ENCODE results near the gene THUMPD1. TPM values are rescaled to one million over a fixed set of nuclear protein-coding genes. Genes with fewer than 3 reads are reported as not detected.

Gene THUMPD1
- total and polyA plus RNA-seq, 10 of the 15 experiments (the other 5 are each of a cell fraction or from before 2014, with no cell fraction given), result 21.5 to 49.5 (median 36.9) TPM

DNA sequence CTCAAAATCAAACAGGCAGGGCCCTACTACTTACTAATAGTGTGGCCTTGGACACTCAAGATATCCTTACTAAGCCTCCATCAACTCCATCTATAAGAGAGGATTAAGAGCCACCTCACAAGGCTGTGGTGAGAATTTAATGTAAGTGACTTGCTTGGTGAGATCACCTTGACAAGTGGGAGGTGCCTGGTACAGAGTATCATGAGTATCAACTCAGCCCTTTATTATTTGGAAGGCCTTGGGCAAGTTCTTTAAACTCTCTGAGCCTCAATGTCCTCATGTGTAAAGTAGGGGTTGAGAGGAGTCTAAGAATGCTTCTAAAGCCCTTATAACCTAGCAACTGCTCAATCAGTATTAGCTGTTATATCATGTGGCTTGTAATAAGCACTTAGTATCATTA, 15.0 kb downstream of the THUMPD1 start:
- intact Hi-C loops (cut with micrococcal nuclease; ENCODE audit: unreplicated experiment), result no loop called here
- Histone ChIP-seq H3K27me3 (replicated peaks in 1 of 2; ENCODE audit: control insufficient read depth in 2 of 2, insufficient read depth in 2 of 2, low read length in 1 of 2) (no peaks in the 10 kb centered on the region), H3K79me2 (ENCODE audit: control insufficient read depth, insufficient read depth, low read length) (no peaks in the 10 kb centered on the region), H3K36me3 (ENCODE audit: control insufficient read depth in 2 of 2, insufficient read depth in 2 of 2, low read length in 1 of 2) (no peaks in the 10 kb centered on the region), H4K20me1 (ENCODE audit: control insufficient read depth, insufficient read depth) (no peaks in the 10 kb centered on the region), H3K4me1 (ENCODE audit: control insufficient read depth, insufficient read depth, low read length) (no peaks in the 10 kb centered on the region), H2AFZ (ENCODE audit: control insufficient read depth, low read depth, low read length) (no peak overlapping the region), H3K4me2 (ENCODE audit: control insufficient read depth, insufficient read depth) (no peak overlapping the region), H3K9ac (ENCODE audit: control insufficient read depth, insufficient read depth, low read length) (no peak overlapping the region), H3K27ac (ENCODE audit: control insufficient read depth, insufficient read depth) (no peak overlapping the region), H3K4me3 (no peak overlapping the region), H3K9me3 (replicated peaks; ENCODE audit: control insufficient read depth, insufficient read depth, low read length) (no peaks in the 10 kb centered on the region)
- POLR2A ChIA-PET, result no interaction called here
- CTCF ChIA-PET, result interaction anchor here (1.1 kb wide), 1 partner anchor 358 kb away, joined by 3 read pairs; no protein-coding TSS in a partner anchor
- ATAC-seq, result no peak
- in situ Hi-C loops (cut with MboI), result no loop called here
- no TSS peak for BruUV-seq (replicated peaks)
- SMC1A ChIA-PET (ENCODE audit: uncharacterized antibody, unreplicated experiment), result interaction anchor here (1.5 kb wide), 2 partner anchors 9 to 14 kb away, joined by 4 read pairs; no protein-coding TSS in a partner anchor
- RAD21 ChIA-PET (ENCODE audit: unreplicated experiment), result no interaction called here
- TF ChIP-seq TCF12 (IDR thresholded peaks at IDR 0.05; ENCODE audit: low read depth, low read length), result no peak
- DNase-seq (ENCODE audit: low read depth, low spot score), result no peak
- no peak for FAIRE-seq

DNA sequence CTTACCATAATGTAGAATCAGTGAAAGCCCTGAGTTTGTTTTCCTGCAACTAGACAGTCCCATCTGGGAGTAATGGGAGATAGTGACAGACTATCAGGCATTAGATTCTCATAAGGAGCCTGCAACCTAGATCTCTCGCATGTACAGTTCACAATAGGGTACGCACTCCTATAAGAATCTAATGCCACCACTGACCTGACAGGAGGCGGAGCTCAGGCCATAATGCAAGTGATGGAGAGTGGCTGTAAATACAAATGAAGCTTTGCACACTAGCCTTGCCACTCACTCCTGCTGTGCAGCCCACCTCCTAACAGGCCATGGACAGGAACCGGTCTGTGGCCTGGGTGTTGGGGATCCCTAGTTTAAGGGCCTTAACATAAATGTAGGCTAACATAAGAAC, 21.4 kb downstream of the THUMPD1 start:
- 70% methylated on average over 4 of the region's 4 CpGs for WGBS (ENCODE audit: insufficient coverage, insufficient replicate concordance, low lambda C conversion rate, missing lambda C conversion rate)
- no peaks in the 10 kb centered on the region for H4K20me1 ChIP-seq (ENCODE audit: control insufficient read depth, insufficient read depth)
- SMC1A ChIA-PET (ENCODE audit: uncharacterized antibody, unreplicated experiment), result no interaction called here
- RAD21 ChIA-PET (ENCODE audit: unreplicated experiment), result no interaction called here
- H3K36me3 ChIP-seq (ENCODE audit: control insufficient read depth in 2 of 2, insufficient read depth in 2 of 2, low read length in 1 of 2), result no peaks in the 10 kb centered on the region
- BruUV-seq (replicated peaks), result no TSS peak
- H3K4me1 ChIP-seq (ENCODE audit: control insufficient read depth, insufficient read depth, low read length), result no peaks in the 10 kb centered on the region
- H3K9me3 ChIP-seq (replicated peaks; ENCODE audit: control insufficient read depth, insufficient read depth, low read length), result no peaks in the 10 kb centered on the region
- no peak overlapping the region for H3K4me2 ChIP-seq (ENCODE audit: control insufficient read depth, insufficient read depth)
- FAIRE-seq (no peak), DNase-seq (ENCODE audit: low read depth, low spot score) (no peak), ATAC-seq (no peak)
- no peaks in the 10 kb centered on the region for H3K79me2 ChIP-seq (ENCODE audit: control insufficient read depth, insufficient read depth, low read length)
- no peak overlapping the region for H3K27ac ChIP-seq (ENCODE audit: control insufficient read depth, insufficient read depth)
- no peak overlapping the region for H2AFZ ChIP-seq (ENCODE audit: control insufficient read depth, low read depth, low read length)
- no peak overlapping the region for H3K9ac ChIP-seq (ENCODE audit: control insufficient read depth, insufficient read depth, low read length)
- POLR2A ChIA-PET, result no interaction called here
- TF ChIP-seq TCF7 (IDR thresholded peaks at IDR 0.05; ENCODE audit: borderline replicate concordance) (no peak), DPF2 (IDR thresholded peaks at IDR 0.05) (no peak), CREM (IDR thresholded peaks at IDR 0.05; ENCODE audit: low read depth) (no peak), SUPT20H (IDR thresholded peaks at IDR 0.05; ENCODE audit: borderline replicate concordance, control insufficient read depth, low read depth, low read length) (no peak), BRCA1 (IDR thresholded peaks at IDR 0.05; ENCODE audit: low read depth, low read length) (no peak), TCF12 (IDR thresholded peaks at IDR 0.05; ENCODE audit: low read depth, low read length) (no peak), CHD2 (IDR thresholded peaks at IDR 0.05; ENCODE audit: borderline replicate concordance, low read depth, low read length) (no peak), EP300 (IDR thresholded peaks at IDR 0.05; ENCODE audit: borderline replicate concordance in 1 of 2, control insufficient read depth in 1 of 2, low read depth in 2 of 2, low read length in 2 of 2) (no peak), CHD4 (IDR thresholded peaks at IDR 0.05) (no peak)
- TF ChIP-seq, protein P1, sequence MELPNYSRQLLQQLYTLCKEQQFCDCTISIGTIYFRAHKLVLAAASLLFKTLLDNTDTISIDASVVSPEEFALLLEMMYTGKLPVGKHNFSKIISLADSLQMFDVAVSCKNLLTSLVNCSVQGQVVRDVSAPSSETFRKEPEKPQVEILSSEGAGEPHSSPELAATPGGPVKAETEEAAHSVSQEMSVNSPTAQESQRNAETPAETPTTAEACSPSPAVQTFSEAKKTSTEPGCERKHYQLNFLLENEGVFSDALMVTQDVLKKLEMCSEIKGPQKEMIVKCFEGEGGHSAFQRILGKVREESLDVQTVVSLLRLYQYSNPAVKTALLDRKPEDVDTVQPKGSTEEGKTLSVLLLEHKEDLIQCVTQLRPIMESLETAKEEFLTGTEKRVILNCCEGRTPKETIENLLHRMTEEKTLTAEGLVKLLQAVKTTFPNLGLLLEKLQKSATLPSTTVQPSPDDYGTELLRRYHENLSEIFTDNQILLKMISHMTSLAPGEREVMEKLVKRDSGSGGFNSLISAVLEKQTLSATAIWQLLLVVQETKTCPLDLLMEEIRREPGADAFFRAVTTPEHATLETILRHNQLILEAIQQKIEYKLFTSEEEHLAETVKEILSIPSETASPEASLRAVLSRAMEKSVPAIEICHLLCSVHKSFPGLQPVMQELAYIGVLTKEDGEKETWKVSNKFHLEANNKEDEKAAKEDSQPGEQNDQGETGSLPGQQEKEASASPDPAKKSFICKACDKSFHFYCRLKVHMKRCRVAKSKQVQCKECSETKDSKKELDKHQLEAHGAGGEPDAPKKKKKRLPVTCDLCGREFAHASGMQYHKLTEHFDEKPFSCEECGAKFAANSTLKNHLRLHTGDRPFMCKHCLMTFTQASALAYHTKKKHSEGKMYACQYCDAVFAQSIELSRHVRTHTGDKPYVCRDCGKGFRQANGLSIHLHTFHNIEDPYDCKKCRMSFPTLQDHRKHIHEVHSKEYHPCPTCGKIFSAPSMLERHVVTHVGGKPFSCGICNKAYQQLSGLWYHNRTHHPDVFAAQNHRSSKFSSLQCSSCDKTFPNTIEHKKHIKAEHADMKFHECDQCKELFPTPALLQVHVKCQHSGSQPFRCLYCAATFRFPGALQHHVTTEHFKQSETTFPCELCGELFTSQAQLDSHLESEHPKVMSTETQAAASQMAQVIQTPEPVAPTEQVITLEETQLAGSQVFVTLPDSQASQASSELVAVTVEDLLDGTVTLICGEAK (IDR thresholded peaks at IDR 0.05; ENCODE audit: borderline replicate concordance), result no peak
- TF ChIP-seq, protein P2, sequence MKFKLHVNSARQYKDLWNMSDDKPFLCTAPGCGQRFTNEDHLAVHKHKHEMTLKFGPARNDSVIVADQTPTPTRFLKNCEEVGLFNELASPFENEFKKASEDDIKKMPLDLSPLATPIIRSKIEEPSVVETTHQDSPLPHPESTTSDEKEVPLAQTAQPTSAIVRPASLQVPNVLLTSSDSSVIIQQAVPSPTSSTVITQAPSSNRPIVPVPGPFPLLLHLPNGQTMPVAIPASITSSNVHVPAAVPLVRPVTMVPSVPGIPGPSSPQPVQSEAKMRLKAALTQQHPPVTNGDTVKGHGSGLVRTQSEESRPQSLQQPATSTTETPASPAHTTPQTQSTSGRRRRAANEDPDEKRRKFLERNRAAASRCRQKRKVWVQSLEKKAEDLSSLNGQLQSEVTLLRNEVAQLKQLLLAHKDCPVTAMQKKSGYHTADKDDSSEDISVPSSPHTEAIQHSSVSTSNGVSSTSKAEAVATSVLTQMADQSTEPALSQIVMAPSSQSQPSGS (IDR thresholded peaks at IDR 0.05; ENCODE audit: low read length), result no peak
- CTCF ChIA-PET, result interaction anchor here (0.9 kb wide), 1 partner anchor 54 kb away, joined by 4 read pairs; no protein-coding TSS in a partner anchor
- in situ Hi-C loops (cut with MboI) (no loop called here), intact Hi-C loops (cut with micrococcal nuclease; ENCODE audit: unreplicated experiment) (no loop called here)
- no peaks in the 10 kb centered on the region for H3K27me3 ChIP-seq (replicated peaks in 1 of 2; ENCODE audit: control insufficient read depth in 2 of 2, insufficient read depth in 2 of 2, low read length in 1 of 2)
- no peak overlapping the region for H3K4me3 ChIP-seq

All from GM12878 (cell line).